ENCODE measurements around the gene STX17. TPM values are rescaled to one million over a fixed set of nuclear protein-coding genes. Genes with fewer than 3 reads are reported as not detected.

The STX17 gene
- polyA plus RNA-seq, 2 of the 4 experiments (the other 2 are of a cell fraction) = 14.3 to 24.6 TPM

- no peak overlapping the region for H3K27ac ChIP-seq
- H3K4me3 ChIP-seq = no peak overlapping the region
- CTCF ChIA-PET = no interaction called here
- H3K4me1 ChIP-seq = 0 out of 3 replicates have a peak, but pooled peaks cover 4% of the 10 kb centered on the region
- ATAC-seq (no peak), FAIRE-seq (no peak), DNase-seq (ENCODE audit: low read depth in 1 of 2, low spot score in 1 of 2) (no peak)
- no peaks in the 10 kb centered on the region for H3K9me3 ChIP-seq
- TF ChIP-seq NPAS2 (CRISPR knock-in tag; IDR thresholded peaks at IDR 0.05; ENCODE audit: borderline replicate concordance) (no peak), FOSL2 (IDR thresholded peaks at IDR 0.05) (no peak), FOSL2 (CRISPR knock-in tag; IDR thresholded peaks at IDR 0.05) (no peak), ZNF302 (CRISPR knock-in tag; IDR thresholded peaks at IDR 0.05) (no peak), NR3C1 (IDR thresholded peaks at IDR 0.05) (no peak), ESRRA (IDR thresholded peaks at IDR 0.05; ENCODE audit: borderline replicate concordance, low read length) (no peak)
- POLR2A ChIA-PET = no interaction called here
- WGBS (ENCODE audit: missing lambda C conversion rate) = 62% methylated on average over 2 of the region's 2 CpGs
- H3K4me2 ChIP-seq = no peak overlapping the region
These were observed 30.3 kb upstream of the STX17 start for GRCh38 chr9:99876190-99876589.

- no peak for ATAC-seq
- H3K4me2 ChIP-seq = no peak overlapping the region
- POLR2A ChIA-PET = no interaction called here
- no peak for DNase-seq (ENCODE audit: low read depth in 1 of 2, low spot score in 1 of 2)
- no peak overlapping the region for H3K4me3 ChIP-seq
- FAIRE-seq = no peak
- H3K9me3 ChIP-seq = no peaks in the 10 kb centered on the region
- CTCF ChIA-PET = no interaction called here
- no peak for TF ChIP-seq ESRRA (IDR thresholded peaks at IDR 0.05; ENCODE audit: borderline replicate concordance, low read length)
- TF ChIP-seq JUNB (IDR thresholded peaks at IDR 0.05) = no peak
- TF ChIP-seq CBX2 (IDR thresholded peaks at IDR 0.05; ENCODE audit: borderline replicate concordance, low read depth) = no peak
- no peak for TF ChIP-seq ATOH8 (CRISPR knock-in tag; IDR thresholded peaks at IDR 0.05; ENCODE audit: low read depth)
- no peak for TF ChIP-seq NPAS2 (CRISPR knock-in tag; IDR thresholded peaks at IDR 0.05; ENCODE audit: borderline replicate concordance)
- no peak for TF ChIP-seq SMC3 (IDR thresholded peaks at IDR 0.05)
- no peak for TF ChIP-seq NFE2L2 (conservative IDR thresholded peaks at IDR 0.05; ENCODE audit: low read length)
- no peak for TF ChIP-seq ZC3H11A (IDR thresholded peaks at IDR 0.05)
- no peak for TF ChIP-seq EHMT2 (IDR thresholded peaks at IDR 0.05; ENCODE audit: low read depth)
- no peak for TF ChIP-seq FOSL2 (IDR thresholded peaks at IDR 0.05)
- no peak for TF ChIP-seq FOSL2 (CRISPR knock-in tag; IDR thresholded peaks at IDR 0.05)
- no peak for TF ChIP-seq BCL3 (IDR thresholded peaks at IDR 0.05)
- no peak for TF ChIP-seq FOXS1 (CRISPR knock-in tag; IDR thresholded peaks at IDR 0.05)
- no peak for TF ChIP-seq KDM1A (IDR thresholded peaks at IDR 0.05; ENCODE audit: low read depth)
- no peak for TF ChIP-seq TFCP2L1 (CRISPR knock-in tag; IDR thresholded peaks at IDR 0.05)
- TF ChIP-seq EHF (CRISPR knock-in tag; IDR thresholded peaks at IDR 0.05) = no peak
- no peak for TF ChIP-seq MAFK (IDR thresholded peaks at IDR 0.05; ENCODE audit: partially characterized antibody)
- no peak for TF ChIP-seq POLR2AphosphoS2 (conservative IDR thresholded peaks at IDR 0.05; ENCODE audit: low read length)
- 35% methylated on average over 2 of the region's 2 CpGs for WGBS (ENCODE audit: missing lambda C conversion rate)
- no peak overlapping the region for H3K27ac ChIP-seq
- 0 out of 3 replicates have a peak, but pooled peaks cover 2% of the 10 kb centered on the region for H3K4me1 ChIP-seq
These were observed 27.8 kb upstream of the STX17 start for GRCh38 chr9:99878651-99879050.

- no peak overlapping the region for H3K4me2 ChIP-seq
- ChIA-PET CTCF (interaction anchor here (0.6 kb wide), 1 partner anchor 29 kb away, joined by 3 read pairs; no protein-coding TSS in a partner anchor), POLR2A (no interaction called here)
- FAIRE-seq (no peak), ATAC-seq (no peak), DNase-seq (ENCODE audit: low read depth in 1 of 2, low spot score in 1 of 2) (no peak)
- H3K4me1 ChIP-seq = no peaks in the 10 kb centered on the region
- TF ChIP-seq RARB (CRISPR knock-in tag; IDR thresholded peaks at IDR 0.05) (no peak), EP300 (IDR thresholded peaks at IDR 0.05) (no peak), EHMT2 (IDR thresholded peaks at IDR 0.05; ENCODE audit: low read depth) (no peak), CBX2 (IDR thresholded peaks at IDR 0.05; ENCODE audit: borderline replicate concordance, low read depth) (no peak), MAX (IDR thresholded peaks at IDR 0.05) (no peak), MYC (IDR thresholded peaks at IDR 0.05; ENCODE audit: borderline replicate concordance, low read length) (no peak), HOXA7 (CRISPR knock-in tag; IDR thresholded peaks at IDR 0.05) (no peak), EHF (CRISPR knock-in tag; IDR thresholded peaks at IDR 0.05) (no peak), ZNF302 (CRISPR knock-in tag; IDR thresholded peaks at IDR 0.05) (no peak)
- H3K27ac ChIP-seq = no peak overlapping the region
- no peaks in the 10 kb centered on the region for H3K9me3 ChIP-seq
- no peak overlapping the region for H3K4me3 ChIP-seq
These were observed 24.7 kb upstream of the STX17 start for GRCh38 chr9:99881769-99882168.
